K562 (cell line): Measurements from ENCODE around the gene CPZ.

Experiments
- SPI1 ChIP-seq: IDR thresholded peaks from 2 replicates; pipeline ENCODE4 v1.6.1; 2011; ENCODE audit warnings: low read depth, low read length, control low read depth, borderline replicate concordance
- TFAP4 ChIP-seq: sonication (generic); formaldehyde crosslinking; IDR thresholded peaks from 2 replicates; pipeline ENCODE4 v1.8.0; 2022; ENCODE audit warnings: missing genetic modification reagents, mild to moderate bottlenecking, moderate library complexity, borderline replicate concordance

GRCh38 chr4:8581094-8581861, 11.3 kb upstream of the CPZ start:
- no peak; the same call in 1 of the 2 replicates for TF ChIP-seq TFAP4 (CRISPR knock-in tag)
- no peak for TF ChIP-seq SPI1
